GM21619 (cell line): Measurements from ENCODE around the gene PVR.
"Not testable (repeated sequence)": the region's sequence is repeated elsewhere in the genome, so short reads cannot be mapped to it uniquely, and the experiment has no call there.

ENCODE experiments used
- ATAC-seq: cut with Tn5 transposase; IDR thresholded peaks from one replicate; pipeline ENCODE4 v1.9.1; 2021; ENCODE audit not compliant: unreplicated experiment

Gene PVR

GRCh38 chr19:44643605-44644401 lies at the start of gene PVR:
TSS of gene PVR (plus strand) at chr19:44643910. CDS start at chr19:44644097, 187 bp downstream.
- no peak for ATAC-seq

GRCh38 chr19:44596428-44597130 lies 47.1 kb upstream of the PVR start:
- no peak for ATAC-seq

- ATAC-seq, result no peak
These were observed 46.6 kb upstream of the PVR start for GRCh38 chr19:44597131-44597491.

- no peak for ATAC-seq
These were observed 45.4 kb upstream of the PVR start for GRCh38 chr19:44598355-44598754.

- no peak for ATAC-seq
These were observed 44.8 kb upstream of the PVR start for GRCh38 chr19:44598880-44599279.

- no peak for ATAC-seq
These were observed 43.2 kb upstream of the PVR start for GRCh38 chr19:44600466-44600865.

GRCh38 chr19:44602081-44602480 lies 41.6 kb upstream of the PVR start:
- ATAC-seq, result no peak

GRCh38 chr19:44603201-44603945 lies 40.3 kb upstream of the PVR start:
- ATAC-seq, result no peak

- ATAC-seq, result no peak
These were observed 39.5 kb upstream of the PVR start for GRCh38 chr19:44604241-44604640.

- ATAC-seq, result no peak
These were observed 38.2 kb upstream of the PVR start for GRCh38 chr19:44605547-44605946.

GRCh38 chr19:44607049-44607448 lies 36.7 kb upstream of the PVR start:
- no peak for ATAC-seq

- no peak for ATAC-seq
These were observed 35.8 kb upstream of the PVR start for GRCh38 chr19:44607917-44608316.

- no peak for ATAC-seq
These were observed 35.3 kb upstream of the PVR start for GRCh38 chr19:44608391-44608821.

GRCh38 chr19:44609219-44609618 lies 34.5 kb upstream of the PVR start:
- no peak for ATAC-seq

- not testable (repeated sequence) for ATAC-seq
These were observed 33.2 kb upstream of the PVR start for GRCh38 chr19:44610497-44610896.

GRCh38 chr19:44611812-44612295 lies 31.9 kb upstream of the PVR start:
- ATAC-seq, result no peak

- ATAC-seq, result no peak
These were observed 30.2 kb upstream of the PVR start, which contains the start of gene IGSF23 for GRCh38 chr19:44613295-44614178. TSS of gene IGSF23 (plus strand) at chr19:44613563. CDS start at chr19:44613646, 83 bp downstream.

- no peak for ATAC-seq
These were observed 29.4 kb upstream of the PVR start for GRCh38 chr19:44614313-44614712.

GRCh38 chr19:44615863-44616247 lies 27.9 kb upstream of the PVR start:
- ATAC-seq, result no peak

- no peak for ATAC-seq
These were observed 26.4 kb upstream of the PVR start for GRCh38 chr19:44617110-44617880.
